Right lobe of liver (tissue), 6 donors: ENCODE measurements around the gene DIPK1A. TPM values are rescaled to one million over a fixed set of nuclear protein-coding genes. Genes with fewer than 3 reads are reported as not detected.
"Not testable (repeated sequence)": the region's sequence is repeated elsewhere in the genome, so short reads cannot be mapped to it uniquely, and the experiment has no call there.

Source experiments
- ATAC-seq, 4 donors: fragments of 200-7000 bp; cut with Tn5 transposase; one replicate each; pipeline ENCODE4 v1.9.1; 2020; ENCODE audit warnings: mild to moderate bottlenecking in 4 of 4, moderate library complexity in 4 of 4
- DNase-seq, 3 donors: peaks; one replicate each; pipeline ENCODE4 v3.0.0-alpha.2; 2020
- H3K27ac ChIP-seq, 3 donors: fragments of 200-600 bp; one replicate each; pipeline ENCODE4 v1.8.0; 2022
- H3K27me3 ChIP-seq, 2 donors: fragments of 200-600 bp; one replicate each; pipeline ENCODE4 v1.8.0; 2022
- H3K36me3 ChIP-seq, 4 donors: fragments of 200-600 bp; sonication (generic) in 1 of 4; one replicate each; pipeline versions ENCODE4 v1.5.1 to v1.8.0; 2017 to 2022; ENCODE audit warnings: control low read depth in 1 of 4
- H3K4me1 ChIP-seq, 4 donors: fragments of 200-600 bp; sonication (generic) in 1 of 4; one replicate each; pipeline versions ENCODE4 v1.5.1 to v1.8.0; 2017 to 2022; ENCODE audit warnings: control low read depth in 1 of 4
- H3K4me3 ChIP-seq, 3 donors: fragments of 200-600 bp; one replicate each; pipeline ENCODE4 v1.8.0; 2022
- H3K9me3 ChIP-seq, 4 donors: fragments of 200-600 bp; sonication (generic) in 1 of 4; one replicate each; pipeline versions ENCODE4 v1.5.1 to v1.8.0; 2017 to 2022; ENCODE audit warnings: control low read depth in 1 of 4
- POLR2A ChIP-seq: fragments of 450-650 bp; IDR thresholded peaks from one replicate; pipeline ENCODE4 v1.6.1; 2017; ENCODE audit warnings: antibody characterized with exemption, mild to moderate bottlenecking
- WGBS: methylation state at CpG from one replicate; pipeline ENCODE4 v1.1.6; 2018; ENCODE audit warnings: low coverage, low lambda C conversion rate; ENCODE audit not compliant: insufficient coverage; ENCODE audit errors: missing lambda C conversion rate; 5-methylcytosine and 5-hydroxymethylcytosine counted together
- intact Hi-C, 2 donors: fragments of 100-400 bp; cut with DNase I; formaldehyde crosslinking; loops; one replicate each; pipeline versions ENCODE4 v1.11.2 to v1.14.1; 2022
- total RNA-seq, 6 experiments: library from RNA; depleted of rRNA in 2 of 6; stranded (reverse); fragments of >200 nt in 2 of 6; fragmentation: NEBNext Ultra II Directional in 3 of 6; extraction: Animal tissue kit (Norgen Biotek cat#: 25700) in 3 of 6; gene quantifications; one replicate each; pipeline versions ENCODE4 v1.1.0 to v1.2.4, GENCODE V29; 2016 to 2023
- TF ChIP-seq, protein P1 (sequence below), 4 donors: fragments of 200-600 bp in 3 of 4; fragments of 450-650 bp in 1 of 4; IDR thresholded peaks; one replicate each; pipeline versions ENCODE4 v1.5.1 to v1.8.0; 2016 to 2022; ENCODE audit warnings: antibody characterized with exemption in 4 of 4, mild to moderate bottlenecking in 2 of 4
- donor health status: DM: no; HTN: yes; CAD: no.
- donor health status: DM: no; HTN: no; CAD: no.
- donor health status: DM: no; HTN: no; CAD: no.
- donor health status: DM: no; HTN: yes; CAD: no.
- donor health status: DM: no; HTN: yes; CAD: no.

The DIPK1A gene
- total RNA-seq, 6 experiments from 2014 or later = 10.8 to 25.3 (median 15.1) TPM

DNA sequence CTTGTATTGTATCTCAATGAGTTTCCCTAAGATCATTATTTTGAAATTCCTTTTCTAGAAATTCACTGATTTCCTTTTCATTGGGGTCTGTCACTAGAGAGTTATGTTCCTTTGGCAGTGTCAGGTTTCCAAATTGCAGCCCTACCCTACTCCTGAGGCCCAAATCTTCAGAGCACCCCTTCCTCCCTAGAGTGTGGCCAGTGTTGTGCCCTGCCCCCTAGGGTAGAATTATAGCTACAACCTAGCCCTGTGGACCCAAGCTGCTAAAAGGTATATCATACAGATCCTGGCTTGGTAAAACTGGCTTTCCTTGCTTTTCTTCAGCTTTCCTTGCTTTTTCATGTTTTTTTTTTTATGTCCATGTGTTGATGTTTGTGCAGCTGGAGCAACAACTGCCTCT, 60.7 kb downstream of the DIPK1A start:
- H3K9me3 ChIP-seq = no peaks in the 10 kb centered on the region
- intact Hi-C loops = no loop called here
- DNase-seq = no peak
- no peaks in the 10 kb centered on the region for H3K4me1 ChIP-seq
- no peak overlapping the region for H3K4me3 ChIP-seq
- no peak overlapping the region for H3K27ac ChIP-seq
- no peak for TF ChIP-seq POLR2A
- TF ChIP-seq, protein P1, sequence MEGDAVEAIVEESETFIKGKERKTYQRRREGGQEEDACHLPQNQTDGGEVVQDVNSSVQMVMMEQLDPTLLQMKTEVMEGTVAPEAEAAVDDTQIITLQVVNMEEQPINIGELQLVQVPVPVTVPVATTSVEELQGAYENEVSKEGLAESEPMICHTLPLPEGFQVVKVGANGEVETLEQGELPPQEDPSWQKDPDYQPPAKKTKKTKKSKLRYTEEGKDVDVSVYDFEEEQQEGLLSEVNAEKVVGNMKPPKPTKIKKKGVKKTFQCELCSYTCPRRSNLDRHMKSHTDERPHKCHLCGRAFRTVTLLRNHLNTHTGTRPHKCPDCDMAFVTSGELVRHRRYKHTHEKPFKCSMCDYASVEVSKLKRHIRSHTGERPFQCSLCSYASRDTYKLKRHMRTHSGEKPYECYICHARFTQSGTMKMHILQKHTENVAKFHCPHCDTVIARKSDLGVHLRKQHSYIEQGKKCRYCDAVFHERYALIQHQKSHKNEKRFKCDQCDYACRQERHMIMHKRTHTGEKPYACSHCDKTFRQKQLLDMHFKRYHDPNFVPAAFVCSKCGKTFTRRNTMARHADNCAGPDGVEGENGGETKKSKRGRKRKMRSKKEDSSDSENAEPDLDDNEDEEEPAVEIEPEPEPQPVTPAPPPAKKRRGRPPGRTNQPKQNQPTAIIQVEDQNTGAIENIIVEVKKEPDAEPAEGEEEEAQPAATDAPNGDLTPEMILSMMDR (IDR thresholded peaks at IDR 0.05) = no peak
- no peak for ATAC-seq
- no peaks in the 10 kb centered on the region for H3K27me3 ChIP-seq
- H3K36me3 ChIP-seq = no peaks in the 10 kb centered on the region

DNA sequence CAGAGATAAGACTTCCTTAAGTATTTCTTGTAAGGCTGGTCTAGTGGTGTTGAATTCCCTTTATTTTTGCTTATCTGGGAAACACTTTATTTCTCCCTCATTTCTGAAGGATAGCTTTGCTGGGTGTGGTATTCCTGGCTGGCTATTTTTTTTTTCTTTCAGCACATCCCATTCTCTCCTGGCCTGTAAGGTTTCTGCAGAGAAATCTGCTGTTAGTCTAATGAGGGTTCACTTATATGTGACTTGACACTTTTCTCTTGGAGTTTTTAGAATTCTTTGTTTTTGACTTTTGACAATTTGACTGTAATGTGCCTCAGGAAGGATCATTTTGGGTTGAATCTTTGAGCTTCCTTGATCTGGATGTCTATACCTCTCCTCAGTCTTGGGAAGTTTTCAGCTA, 61.5 kb downstream of the DIPK1A start:
- ATAC-seq (no peak), DNase-seq (no peak)
- no peak for TF ChIP-seq POLR2A
- TF ChIP-seq, protein P1 (IDR thresholded peaks at IDR 0.05) = no peak
- no peaks in the 10 kb centered on the region for H3K4me1 ChIP-seq
- intact Hi-C loops = no loop called here
- no peaks in the 10 kb centered on the region for H3K36me3 ChIP-seq
- no peak overlapping the region for H3K4me3 ChIP-seq
- no peaks in the 10 kb centered on the region for H3K9me3 ChIP-seq
- no peaks in the 10 kb centered on the region for H3K27me3 ChIP-seq
- no peak overlapping the region for H3K27ac ChIP-seq

DNA sequence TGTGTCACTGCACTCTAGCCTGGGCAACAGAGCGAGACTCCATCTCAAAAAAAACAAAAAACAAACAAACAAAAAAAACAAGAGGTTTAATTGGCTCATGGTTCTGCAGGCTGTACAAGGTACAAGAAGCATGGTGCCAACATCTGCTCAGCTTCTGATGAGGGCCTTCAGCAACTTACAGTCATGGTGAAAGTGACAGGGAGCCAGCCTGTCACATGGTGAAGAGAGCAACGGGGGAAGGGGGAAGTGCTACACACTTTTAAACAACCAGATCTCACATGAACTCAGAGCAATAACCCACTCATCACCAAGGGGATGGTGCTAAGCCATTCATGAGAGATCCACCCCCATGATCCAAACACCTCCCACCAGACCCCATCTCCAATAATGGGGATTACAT, 63.2 kb downstream of the DIPK1A start:
- DNase-seq, H3K4me3 ChIP-seq, H3K27ac ChIP-seq, H3K9me3 ChIP-seq, intact Hi-C loops, H3K36me3 ChIP-seq, H3K4me1 ChIP-seq, H3K27me3 ChIP-seq: not testable (repeated sequence)
- peak in 3 of 4 donors; percentile 17 to 48 (median 34) for ATAC-seq
- WGBS = 80% methylated on average over 1 of the region's 2 CpGs

DNA sequence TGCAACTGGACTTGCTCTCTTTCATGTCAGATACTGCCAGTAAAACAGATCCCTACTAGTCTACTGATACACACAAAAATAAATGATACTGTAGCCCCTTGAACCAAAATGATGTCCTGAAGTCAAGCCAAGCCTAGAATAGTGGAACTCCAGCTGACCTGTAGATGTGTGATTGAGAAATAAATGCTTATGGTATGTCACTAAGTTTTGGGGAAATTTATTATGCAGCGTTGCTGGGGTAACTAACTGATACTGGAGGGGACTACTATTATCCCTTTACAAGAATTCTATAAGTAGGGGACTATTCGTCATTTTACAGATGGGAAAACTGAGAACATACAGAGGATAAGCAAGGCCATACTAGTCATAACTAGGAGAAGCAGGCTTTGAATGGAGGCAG, 73.8 kb downstream of the DIPK1A start:
- H3K27ac ChIP-seq = peak overlapping the region in 2 of 3 donors; percentile 60 to 72
- 100% methylated on average over 1 of the region's 2 CpGs for WGBS
- no peak for TF ChIP-seq POLR2A
- TF ChIP-seq, protein P1 (IDR thresholded peaks at IDR 0.05) = no peak
- no peaks in the 10 kb centered on the region for H3K9me3 ChIP-seq
- no peaks in the 10 kb centered on the region for H3K36me3 ChIP-seq
- intact Hi-C loops = no loop called here
- no peaks in the 10 kb centered on the region for H3K27me3 ChIP-seq
- DNase-seq = no peak
- peaks cover 0 to 13% (median 3%) of the 10 kb centered on the region in 4 donors for H3K4me1 ChIP-seq
- no peak overlapping the region for H3K4me3 ChIP-seq
- ATAC-seq = no peak

DNA sequence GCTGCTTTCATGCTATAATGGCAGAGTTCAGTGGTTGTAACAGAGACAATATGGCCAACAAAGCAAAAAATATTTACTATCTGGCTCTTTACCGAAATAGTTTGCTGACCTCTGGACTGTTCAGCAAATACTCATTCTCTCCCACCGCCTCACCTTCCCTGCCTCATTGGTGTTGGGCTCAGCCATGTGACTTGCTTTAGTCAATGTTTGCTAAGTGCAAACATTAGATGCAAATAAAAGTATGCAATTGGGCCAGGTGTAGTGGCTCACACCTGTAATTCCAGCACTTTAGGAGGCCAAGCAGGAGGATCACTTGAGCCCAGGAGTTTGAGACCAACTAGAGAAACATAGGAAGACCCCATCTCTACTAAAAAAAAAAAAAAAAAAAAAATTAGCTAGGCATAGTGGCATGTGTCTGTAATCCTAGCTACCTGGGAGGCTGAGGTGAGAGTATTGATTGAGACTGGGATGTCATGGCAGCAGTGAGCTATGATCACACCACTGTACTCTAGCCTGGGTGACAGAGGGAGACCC, 74.3 kb downstream of the DIPK1A start:
- peak; percentile 96 to 99 (median 98) for ATAC-seq
- intact Hi-C loops = no loop called here

More for the DNA sequence above, 74.3 kb downstream of the DIPK1A start:
- H3K4me1 ChIP-seq = peaks cover 0 to 13% (median 3%) of the 10 kb centered on the region in 4 donors
- no peak overlapping the region for H3K4me3 ChIP-seq
- H3K9me3 ChIP-seq = no peaks in the 10 kb centered on the region
- no peaks in the 10 kb centered on the region for H3K36me3 ChIP-seq
- peak; percentile 58 to 85 (median 73) for DNase-seq
- TF ChIP-seq, protein P1 (IDR thresholded peaks at IDR 0.05) = no peak
- TF ChIP-seq POLR2A = no peak
- H3K27ac ChIP-seq = peak overlapping the region in 2 of 3 donors; percentile 60 to 72
- H3K27me3 ChIP-seq = no peaks in the 10 kb centered on the region
- 16% methylated on average over 2 of the region's 2 CpGs for WGBS
